NCI-H69 (cell line): Measurements from ENCODE around the gene TRIM4.
A peak's percentile ranks its signal among the peaks of the same experiment; 100 is the strongest.
"Not testable (repeated sequence)": the region's sequence is repeated elsewhere in the genome, so short reads cannot be mapped to it uniquely, and the experiment has no call there.

Experiments
- DNase-seq: peaks from one replicate; lab custom pipeline; 2025; lab: John Stamatoyannopoulos, UW

The TRIM4 gene

GRCh38 chr7:99919814-99920112 is 433 bp upstream of the TRIM4 start:
- DNase-seq, result no peak

- DNase-seq, result no peak
Observed at GRCh38 chr7:99910976-99911375, 8.4 kb downstream of the TRIM4 start.

GRCh38 chr7:99901581-99901980 is 17.7 kb downstream of the TRIM4 start:
- no peak for DNase-seq

GRCh38 chr7:99899830-99900519 is 19.4 kb downstream of the TRIM4 start:
- DNase-seq, result no peak

- DNase-seq, result no peak
Observed at GRCh38 chr7:99898836-99899235, 20.5 kb downstream of the TRIM4 start.

GRCh38 chr7:99898023-99898357 is 21.3 kb downstream of the TRIM4 start:
- DNase-seq, result no peak

- DNase-seq, result no peak
Observed at GRCh38 chr7:99897322-99898022, 21.9 kb downstream of the TRIM4 start.

- DNase-seq, result no peak
Observed at GRCh38 chr7:99894738-99895137, 24.6 kb downstream of the TRIM4 start.

- DNase-seq, result no peak
Observed at GRCh38 chr7:99893280-99893679, 26.1 kb downstream of the TRIM4 start.

- DNase-seq, result not testable (repeated sequence)
Observed at GRCh38 chr7:99890348-99890747, 29.0 kb downstream of the TRIM4 start.

GRCh38 chr7:99888366-99888765 is 31.0 kb downstream of the TRIM4 start:
- DNase-seq, result not testable (repeated sequence)

GRCh38 chr7:99881370-99881769 is 38.0 kb downstream of the TRIM4 start:
- DNase-seq, result no peak

- DNase-seq, result no peak
Observed at GRCh38 chr7:99876933-99877332, 42.4 kb downstream of the TRIM4 start, which contains the start of gene OR2AE1. TSS of gene OR2AE1 (minus strand) at chr7:99877033. CDS start at chr7:99877033, 0 bp downstream.

- DNase-seq, result no peak
Observed at GRCh38 chr7:99876491-99876890, 42.8 kb downstream of the TRIM4 start.

- no peak for DNase-seq
Observed at GRCh38 chr7:99868246-99868645, 51.1 kb downstream of the TRIM4 start.

GRCh38 chr7:99867477-99867876 is 51.9 kb downstream of the TRIM4 start:
- not testable (repeated sequence) for DNase-seq

GRCh38 chr7:99863847-99864440 is 55.4 kb downstream of the TRIM4 start:
- no peak for DNase-seq

- DNase-seq, result no peak
Observed at GRCh38 chr7:99860281-99861127, 58.8 kb downstream of the TRIM4 start.

- no peak for DNase-seq
Observed at GRCh38 chr7:99855236-99855635, 64.1 kb downstream of the TRIM4 start.

GRCh38 chr7:99848420-99849216 is 70.7 kb downstream of the TRIM4 start:
- no peak for DNase-seq

GRCh38 chr7:99844328-99844727 is 75.0 kb downstream of the TRIM4 start:
- DNase-seq, result peak; percentile 3

- no peak for DNase-seq
Observed at GRCh38 chr7:99843808-99844207, 75.5 kb downstream of the TRIM4 start.
